Kidney (tissue), 14 donors: Measurements from ENCODE around the gene ABCA6. TPM values are rescaled to one million over a fixed set of nuclear protein-coding genes. Genes with fewer than 3 reads are reported as not detected.

Source experiments
- DNase-seq, 5 donors: peaks; one replicate each; pipeline ENCODE4 v3.0.0-alpha.2; 2013 to 2020
- FAIRE-seq: peaks from 2 replicates; lab custom pipeline; 2012; peaks lifted over from hg19 to GRCh38; lab: Jason Lieb, UNC
- H3K27ac ChIP-seq, 2 donors: one replicate each; pipeline ENCODE4 v1.7.0; 2013; ENCODE audit warnings: low read depth in 2 of 2, low read length in 2 of 2, inconsistent platforms in 1 of 2
- H3K27me3 ChIP-seq: one replicate; pipeline ENCODE4 v1.7.1; 2013; ENCODE audit warnings: low read length, inconsistent platforms; ENCODE audit not compliant: control insufficient read depth, insufficient read depth
- H3K36me3 ChIP-seq, 3 donors: one replicate each; pipeline versions ENCODE4 v1.7.0 to v1.7.1; 2013; ENCODE audit warnings: low read length in 3 of 3, control low read depth in 1 of 3, inconsistent platforms in 1 of 3; ENCODE audit not compliant: insufficient read depth in 3 of 3, control insufficient read depth in 2 of 3
- H3K4me1 ChIP-seq, 3 donors: one replicate each; pipeline versions ENCODE4 v1.7.0 to v1.7.1; 2013; ENCODE audit warnings: low read length in 3 of 3, inconsistent platforms in 1 of 3, low read depth in 1 of 3; ENCODE audit not compliant: control insufficient read depth in 2 of 3, insufficient read depth in 2 of 3
- H3K4me3 ChIP-seq, 3 donors: one replicate each; pipeline versions ENCODE4 v1.7.0 to v1.8.1; 2013; ENCODE audit warnings: low read length in 3 of 3, control low read depth in 1 of 3, inconsistent platforms in 1 of 3
- H3K9ac ChIP-seq, 3 donors: one replicate each; pipeline versions ENCODE4 v1.7.0 to v1.7.1; 2013; ENCODE audit warnings: low read length in 3 of 3, control low read depth in 1 of 3, inconsistent platforms in 1 of 3
- H3K9me3 ChIP-seq, 3 donors: one replicate each; pipeline versions ENCODE4 v1.7.0 to v1.7.1; 2013; ENCODE audit warnings: low read length in 3 of 3, control low read depth in 1 of 3, inconsistent platforms in 1 of 3; ENCODE audit not compliant: control insufficient read depth in 2 of 3, insufficient read depth in 1 of 3
- CTCF ChIP-seq: IDR thresholded peaks from 3 replicates; pipeline ENCODE4 v1.5.1; 2012; ENCODE audit warnings: mild to moderate bottlenecking, moderate library complexity, borderline replicate concordance; ENCODE audit not compliant: insufficient read depth; ENCODE audit errors: extremely low read depth
- intact Hi-C: fragments of 100-400 bp; cut with DNase I; formaldehyde crosslinking; loops from one replicate; pipeline ENCODE4 v1.11.1; 2022
- polyA plus RNA-seq: library from polyadenylated mRNA; stranded (reverse); fragments of 350-450 nt; fragmentation: Illumina TruSeq; extraction: RNeasy Lipid Tissue Mini Kit (QIAGEN cat#74804); gene quantifications from one replicate; pipeline ENCODE4 v1.2.3, GENCODE V29; 2014; ENCODE audit warnings: low read depth, low replicate concordance; ENCODE audit not compliant: insufficient read depth
- total RNA-seq: library from RNA; stranded (reverse); fragmentation: NEBNext Ultra II Directional; extraction: Animal tissue kit (Norgen Biotek cat#: 25700); gene quantifications from one replicate; pipeline ENCODE4 v1.2.1, GENCODE V29; 2021
- donor health status: control.
- donor health status: control.
- donor health status: control.
- donor health status: control.
- donor health status: control.
- donor health status: DM: yes; HTN: yes; CAD: no.
- donor health status: Normal renal cell carcinoma (clear cell type).

The ABCA6 gene
- total and polyA plus RNA-seq, 2 donors from 2014 or later, result 2.9 to 7.6 TPM

- Histone ChIP-seq H3K9me3 (peaks cover 0 to 5% (median 0%) of the 10 kb centered on the region in 3 donors), H3K36me3 (no peaks in the 10 kb centered on the region), H3K27ac (peak within 1 kb of the TSS in 1 of 2 donors; percentile 42), H3K4me3 (no peak within 1 kb of the TSS), H3K4me1 (no peaks in the 10 kb centered on the region), H3K27me3 (no peaks in the 10 kb centered on the region), H3K9ac (no peak within 1 kb of the TSS)
- intact Hi-C loops, result no loop called here
- no peak for TF ChIP-seq CTCF
- no peak for FAIRE-seq
- peak in 2 of 5 donors; percentile 62 to 76 for DNase-seq
These were observed 80.9 kb downstream of the ABCA6 start, which contains the start of gene ABCA9 for GRCh38 chr17:69060822-69061221. ABCA9 (minus strand) TSS chr17:69060927; CDS start chr17:69051126, 9,801 bp downstream.

GRCh38 chr17:69059458-69060175 lies 82.1 kb downstream of the ABCA6 start:
- Histone ChIP-seq H3K27ac (peak overlapping the region in 1 of 2 donors; percentile 9), H3K27me3 (no peaks in the 10 kb centered on the region), H3K4me1 (no peaks in the 10 kb centered on the region), H3K9me3 (peaks cover 0 to 5% (median 0%) of the 10 kb centered on the region in 3 donors), H3K4me3 (peak overlapping the region in 1 of 3 donors; percentile 13), H3K36me3 (no peaks in the 10 kb centered on the region), H3K9ac (no peak overlapping the region)
- DNase-seq, result peak in 3 of 5 donors; percentile 43 to 79 (median 69)
- no peak for FAIRE-seq
- intact Hi-C loops, result no loop called here
- TF ChIP-seq CTCF, result no peak

- no peaks in the 10 kb centered on the region for H3K4me1 ChIP-seq
- H3K4me3 ChIP-seq, result no peak overlapping the region
- FAIRE-seq, result no peak
- no peak for DNase-seq
- no peak overlapping the region for H3K9ac ChIP-seq
- no peaks in the 10 kb centered on the region for H3K27me3 ChIP-seq
- H3K27ac ChIP-seq, result no peak overlapping the region
- TF ChIP-seq CTCF, result peak; percentile 11
- peaks cover 0 to 5% (median 0%) of the 10 kb centered on the region in 3 donors for H3K9me3 ChIP-seq
- intact Hi-C loops, result no loop called here
- H3K36me3 ChIP-seq, result no peaks in the 10 kb centered on the region
These were observed 83.5 kb downstream of the ABCA6 start for GRCh38 chr17:69058165-69058564.
